ENCODE measurements around the gene NOVA2.

The NOVA2 gene

DNA sequence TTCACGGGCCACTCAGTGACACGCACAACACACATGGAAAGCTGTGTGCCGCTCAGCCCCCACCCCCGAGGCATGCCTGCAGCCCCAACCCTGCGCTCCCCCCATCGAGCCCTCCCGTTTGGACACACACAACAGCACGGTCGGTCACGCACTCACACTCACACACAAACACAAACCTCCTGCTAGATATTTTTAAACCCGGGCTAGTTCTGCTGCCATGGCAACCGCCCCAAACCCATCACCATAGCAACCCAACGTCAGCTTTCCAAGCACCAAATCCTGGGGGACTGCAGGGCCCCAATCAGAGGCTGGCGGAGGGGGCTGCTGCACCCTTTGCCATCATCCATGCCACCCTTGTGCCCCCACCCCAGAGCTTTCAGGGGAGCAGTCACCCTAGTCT is 2.5 kb upstream of the NOVA2 start:
- H3K27ac ChIP-seq = no peak overlapping the region
- CTCF ChIA-PET = no interaction called here

GRCh38 chr19:45975306-45976070 is 1.8 kb upstream of the NOVA2 start:
- ChIA-PET POLR2A (ENCODE audit: low non-redundant PET) (no interaction called here), CTCF (interaction anchor here (0.9 kb wide), 1 partner anchor 83 kb away, joined by 5 read pairs; no protein-coding TSS in a partner anchor)
- TF ChIP-seq, protein P1, sequence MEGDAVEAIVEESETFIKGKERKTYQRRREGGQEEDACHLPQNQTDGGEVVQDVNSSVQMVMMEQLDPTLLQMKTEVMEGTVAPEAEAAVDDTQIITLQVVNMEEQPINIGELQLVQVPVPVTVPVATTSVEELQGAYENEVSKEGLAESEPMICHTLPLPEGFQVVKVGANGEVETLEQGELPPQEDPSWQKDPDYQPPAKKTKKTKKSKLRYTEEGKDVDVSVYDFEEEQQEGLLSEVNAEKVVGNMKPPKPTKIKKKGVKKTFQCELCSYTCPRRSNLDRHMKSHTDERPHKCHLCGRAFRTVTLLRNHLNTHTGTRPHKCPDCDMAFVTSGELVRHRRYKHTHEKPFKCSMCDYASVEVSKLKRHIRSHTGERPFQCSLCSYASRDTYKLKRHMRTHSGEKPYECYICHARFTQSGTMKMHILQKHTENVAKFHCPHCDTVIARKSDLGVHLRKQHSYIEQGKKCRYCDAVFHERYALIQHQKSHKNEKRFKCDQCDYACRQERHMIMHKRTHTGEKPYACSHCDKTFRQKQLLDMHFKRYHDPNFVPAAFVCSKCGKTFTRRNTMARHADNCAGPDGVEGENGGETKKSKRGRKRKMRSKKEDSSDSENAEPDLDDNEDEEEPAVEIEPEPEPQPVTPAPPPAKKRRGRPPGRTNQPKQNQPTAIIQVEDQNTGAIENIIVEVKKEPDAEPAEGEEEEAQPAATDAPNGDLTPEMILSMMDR (conservative IDR thresholded peaks at IDR 0.05; ENCODE audit: low read depth) = no peak
- DNase-seq (ENCODE audit: low spot score) = no peak
- no peak overlapping the region for H3K27ac ChIP-seq

More for the DNA sequence above, 2.5 kb upstream of the NOVA2 start:
- DNase-seq (ENCODE audit: low spot score) = no peak
- TF ChIP-seq, protein P1 (conservative IDR thresholded peaks at IDR 0.05; ENCODE audit: low read depth) = no peak
- POLR2A ChIA-PET (ENCODE audit: low non-redundant PET) = no interaction called here

GRCh38 chr19:45972947-45973540 is 621 bp downstream of the NOVA2 start:
- DNase-seq (ENCODE audit: low spot score) = no peak
- ChIA-PET CTCF (no interaction called here), POLR2A (ENCODE audit: low non-redundant PET) (no interaction called here)
- TF ChIP-seq, protein P1 (conservative IDR thresholded peaks at IDR 0.05; ENCODE audit: low read depth) = no peak
- H3K27ac ChIP-seq = no peak overlapping the region

DNA sequence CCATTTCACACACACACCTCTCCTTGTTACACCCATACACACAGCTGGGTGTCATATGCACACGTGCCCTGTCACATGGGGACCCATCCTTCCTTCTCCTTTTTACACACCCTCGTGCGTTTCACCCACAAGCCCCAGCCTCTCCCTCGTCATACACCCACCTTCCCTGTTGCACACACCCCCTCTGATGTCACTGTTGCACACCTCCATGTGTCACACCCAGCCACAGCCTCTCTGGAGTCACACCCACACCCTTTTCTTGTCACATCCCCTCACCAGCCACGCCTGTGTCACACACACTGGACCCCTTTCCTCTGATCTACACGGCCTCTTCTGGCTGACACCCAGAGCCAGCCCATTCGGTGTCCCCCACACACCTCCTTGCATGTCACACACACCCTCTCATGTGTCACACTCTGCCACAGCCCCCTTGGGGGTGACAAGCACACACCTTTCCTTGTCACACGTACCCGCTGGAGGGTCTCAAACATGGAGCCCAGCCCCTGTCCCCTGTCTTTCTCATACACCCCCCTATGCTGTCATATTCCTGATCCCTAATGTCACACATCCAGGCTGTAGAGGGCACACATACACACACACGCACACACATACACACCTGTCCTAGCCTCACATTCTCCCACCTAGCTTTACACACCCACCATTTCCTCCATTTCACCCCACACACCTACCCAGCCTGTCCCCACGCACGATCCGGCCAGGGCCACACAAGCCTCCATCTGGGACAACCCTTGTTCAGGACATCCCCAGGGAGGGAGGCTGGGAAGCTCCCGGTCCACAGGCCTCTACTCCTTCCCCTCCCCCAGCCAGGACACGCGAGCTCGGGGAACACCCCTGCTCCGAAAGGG is 1.4 kb downstream of the NOVA2 start:
- TF ChIP-seq, protein P1 (conservative IDR thresholded peaks at IDR 0.05; ENCODE audit: low read depth) = no peak
- ChIA-PET CTCF (interaction anchor here (0.6 kb wide), 1 partner anchor 156 kb away, joined by 5 read pairs; no protein-coding TSS in a partner anchor), POLR2A (ENCODE audit: low non-redundant PET) (no interaction called here)
- no peak overlapping the region for H3K27ac ChIP-seq
- no peak for DNase-seq (ENCODE audit: low spot score)

DNA sequence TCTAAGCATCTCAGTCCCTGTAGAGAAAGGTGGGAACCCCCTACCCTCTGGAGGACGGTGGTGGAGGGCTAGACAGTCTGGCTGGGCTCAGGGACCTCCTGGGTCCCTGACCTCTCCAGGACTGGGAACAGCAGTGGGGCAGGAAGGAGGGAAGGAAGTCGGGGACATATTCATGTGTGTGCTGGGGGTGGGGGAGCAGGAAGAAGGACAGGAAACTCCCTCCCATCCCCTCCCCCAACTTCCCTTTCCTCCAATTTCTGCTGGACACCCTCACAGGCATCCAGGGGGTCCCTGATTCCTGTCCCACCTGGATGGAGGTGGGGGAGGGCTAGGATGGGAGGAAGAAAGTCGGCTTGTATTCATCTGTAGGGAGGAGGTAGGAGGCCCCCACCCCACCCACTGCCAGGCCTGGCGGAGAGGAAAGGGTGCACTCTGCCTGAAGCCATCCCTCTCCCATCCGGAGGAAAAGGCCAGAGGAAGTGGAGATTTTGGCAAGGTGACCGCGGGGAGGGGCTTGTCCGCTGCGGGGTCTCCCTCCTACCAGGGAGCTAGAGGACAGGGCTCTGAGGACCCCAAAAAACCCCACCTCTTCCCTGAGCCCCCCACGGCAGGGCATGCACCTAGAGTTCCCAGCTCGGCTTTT is 2.3 kb downstream of the NOVA2 start:
- CTCF ChIA-PET = no interaction called here

More for the DNA sequence above, 2.3 kb downstream of the NOVA2 start:
- TF ChIP-seq, protein P1 (conservative IDR thresholded peaks at IDR 0.05; ENCODE audit: low read depth) = no peak
- no peak overlapping the region for H3K27ac ChIP-seq
- POLR2A ChIA-PET (ENCODE audit: low non-redundant PET) = no interaction called here
- no peak for DNase-seq (ENCODE audit: low spot score)

Data from RWPE1 (cell line).